Measurements from ENCODE around the gene GRIN3B.
A peak's percentile ranks its signal among the peaks of the same experiment; 100 is the strongest.
"Not testable (repeated sequence)": the region's sequence is repeated elsewhere in the genome, so short reads cannot be mapped to it uniquely, and the experiment has no call there.

The GRIN3B gene

GRCh38 chr19:1018932-1019615 is 18.9 kb downstream of the GRIN3B start:
- DNase-seq (ENCODE audit: low read depth in 4 of 4, low spot score in 1 of 4), result no peak

- no peak for DNase-seq (ENCODE audit: low read depth in 4 of 4, low spot score in 1 of 4)
Observed at GRCh38 chr19:1019616-1019961, 19.4 kb downstream of the GRIN3B start.

GRCh38 chr19:1019980-1020867 is 20.0 kb downstream of the GRIN3B start:
- DNase-seq (ENCODE audit: low read depth in 4 of 4, low spot score in 1 of 4), result no peak

GRCh38 chr19:1020868-1021425 is 20.7 kb downstream of the GRIN3B start, which contains the start of gene TMEM259:
Gene TMEM259 (minus strand): TSS chr19:1021123. CDS start chr19:1020996, 127 bp downstream.
- DNase-seq (ENCODE audit: low read depth in 4 of 4, low spot score in 1 of 4), result peak; percentile 92 to 96 (median 93)

GRCh38 chr19:1023883-1024188 is 23.6 kb downstream of the GRIN3B start:
- DNase-seq (ENCODE audit: low read depth in 4 of 4, low spot score in 1 of 4), result not testable (repeated sequence)

GRCh38 chr19:1025080-1025479 is 24.9 kb downstream of the GRIN3B start:
- not testable (repeated sequence) for DNase-seq (ENCODE audit: low read depth in 4 of 4, low spot score in 1 of 4)

GRCh38 chr19:1025960-1026782 is 26.0 kb downstream of the GRIN3B start, which contains the start of gene CNN2:
Gene CNN2 (plus strand): TSS chr19:1026608. CDS start chr19:1026662, 54 bp downstream.
- peak in 2 of 4 experiments; percentile 41 to 59 for DNase-seq (ENCODE audit: low read depth in 4 of 4, low spot score in 1 of 4)

GRCh38 chr19:1026783-1027649 is 26.8 kb downstream of the GRIN3B start:
- DNase-seq (ENCODE audit: low read depth in 4 of 4, low spot score in 1 of 4), result no peak

- DNase-seq (ENCODE audit: low read depth in 4 of 4, low spot score in 1 of 4), result no peak
Observed at GRCh38 chr19:1027650-1028061, 27.4 kb downstream of the GRIN3B start.

- DNase-seq (ENCODE audit: low read depth in 4 of 4, low spot score in 1 of 4), result no peak
Observed at GRCh38 chr19:1028062-1028926, 28.1 kb downstream of the GRIN3B start.

GRCh38 chr19:1032264-1032867 is 32.1 kb downstream of the GRIN3B start:
- no peak for DNase-seq (ENCODE audit: low read depth in 4 of 4, low spot score in 1 of 4)

GRCh38 chr19:1035998-1036621 is 35.9 kb downstream of the GRIN3B start:
- DNase-seq (ENCODE audit: low read depth in 4 of 4, low spot score in 1 of 4), result no peak

- no peak for DNase-seq (ENCODE audit: low read depth in 4 of 4, low spot score in 1 of 4)
Observed at GRCh38 chr19:1037621-1038064, 37.4 kb downstream of the GRIN3B start.

GRCh38 chr19:1038978-1039645 is 38.9 kb downstream of the GRIN3B start:
- no peak for DNase-seq (ENCODE audit: low read depth in 4 of 4, low spot score in 1 of 4)

GRCh38 chr19:1039646-1040475 is 39.6 kb downstream of the GRIN3B start, which contains the start of gene ABCA7:
Gene ABCA7 (plus strand): TSS chr19:1040107. CDS start chr19:1041362, 1,255 bp downstream.
- peak; percentile 95 to 100 (median 99) for DNase-seq (ENCODE audit: low read depth in 4 of 4, low spot score in 1 of 4)

GRCh38 chr19:1040476-1041271 is 40.5 kb downstream of the GRIN3B start:
- DNase-seq (ENCODE audit: low read depth in 4 of 4, low spot score in 1 of 4), result peak in 3 of 4 experiments; percentile 77 to 86 (median 84)

All from stimulated activated CD4-positive, alpha-beta T cell treated with anti-CD3 and anti-CD28 coated beads, Interleukin-1b, Interleukin-23, amount 100 ng/mL, for 24 hours (primary cell).